HCT116 (cell line): Measurements from ENCODE around the gene HECW1. TPM values are rescaled to one million over a fixed set of nuclear protein-coding genes. Genes with fewer than 3 reads are reported as not detected.

Experiments used
- ATAC-seq: fragments of 200-7000 bp; cut with Tn5 transposase; 2 replicates; pipeline ENCODE4 v1.9.1; 2020; ENCODE audit warnings: mild to moderate bottlenecking, moderate library complexity
- BruUV-seq: library from RNA; stranded (reverse); fragments of 400-500 nt; replicated peaks from 2 replicates; lab custom pipeline; 2021; lab: Mats Ljungman, UMichigan
- CTCF ChIA-PET: fragments of 300-600 bp; sonication (Branson Sonifier 250); formaldehyde crosslinking; loops from one replicate; lab custom pipeline; 2021; ENCODE audit warnings: antibody characterized with exemption; lab: Charles Lee
- POLR2A ChIA-PET: fragments of 300-600, 350-600 bp; sonication (Branson Sonifier 250); formaldehyde crosslinking; loops from one replicate; lab custom pipeline; 2021; ENCODE audit warnings: antibody characterized with exemption; lab: Charles Lee
- RAD21 ChIA-PET, 2 experiments: fragments of 300-600 bp; sonication (Branson Sonifier 250); formaldehyde crosslinking; loops; one replicate each; lab custom pipeline; 2023; ENCODE audit warnings: low total read pairs in 2 of 2; ENCODE audit not compliant: uncharacterized antibody in 2 of 2, unreplicated experiment in 2 of 2, low non-redundant PET in 1 of 2; lab: Charles Lee
- DNase-seq: peaks from one replicate; pipeline ENCODE4 v3.0.0-alpha.2; 2010; ENCODE audit warnings: low read depth, low spot score
- H2AFZ ChIP-seq: fragments of 200-600 bp; shearing (Covaris generic), sonication (generic); 2 replicates; pipeline ENCODE4 v1.6.1; 2017; ENCODE audit warnings: low read depth, mixed run types, mixed read lengths, antibody characterized with exemption, low read length; ENCODE audit not compliant: poor library complexity, severe bottlenecking
- H3K27ac ChIP-seq: 2 replicates; pipeline ENCODE4 v1.5.1; 2012; ENCODE audit warnings: low read depth, low read length
- H3K27me3 ChIP-seq: fragments of 200-600 bp; sonication (generic); 2 replicates; pipeline ENCODE4 v1.6.1; 2016; ENCODE audit warnings: mixed run types, low read length, mixed read lengths; ENCODE audit not compliant: insufficient read depth
- H3K36me3 ChIP-seq, 2 experiments: fragments of 200-500 bp in 1 of 2; fragments of 200-600 bp in 1 of 2; sonication (Bioruptor generic) in 1 of 2; sonication (generic) in 1 of 2; 2 replicates each; pipeline versions ENCODE4 v1.5.1 to v1.6.1; 2014 to 2016; ENCODE audit warnings: low read length in 2 of 2, inconsistent platforms in 1 of 2, mixed read lengths in 1 of 2, mixed run types in 1 of 2; ENCODE audit not compliant: insufficient read depth in 2 of 2, control insufficient read depth in 1 of 2
- H3K4me1 ChIP-seq, 2 experiments: fragments of 200-600 bp in 1 of 2; sonication (generic) in 1 of 2; 2 replicates each; pipeline versions ENCODE4 v1.5.1 to v1.6.1; 2012 to 2017; ENCODE audit warnings: low read length in 2 of 2, inconsistent platforms in 1 of 2, mild to moderate bottlenecking in 1 of 2, mixed read lengths in 1 of 2, mixed run types in 1 of 2, moderate library complexity in 1 of 2; ENCODE audit not compliant: insufficient read depth in 2 of 2, control insufficient read depth in 1 of 2
- H3K4me2 ChIP-seq: fragments of 200-600 bp; sonication (generic); 2 replicates; pipeline ENCODE4 v1.6.1; 2017; ENCODE audit warnings: mixed run types, low read length, mixed read lengths
- H3K4me3 ChIP-seq, 2 experiments: fragments of 200-600 bp in 1 of 2; sonication (generic) in 1 of 2; replicated peaks in 1 of 2; 2 replicates each; pipeline ENCODE4 v1.5.1; 2011 to 2016; ENCODE audit warnings: low read length in 2 of 2, control low read depth in 1 of 2, low read depth in 1 of 2, mild to moderate bottlenecking in 1 of 2, mixed read lengths in 1 of 2, mixed run types in 1 of 2
- H3K79me2 ChIP-seq: fragments of 200-600 bp; sonication (generic); 2 replicates; pipeline ENCODE4 v1.6.1; 2017; ENCODE audit warnings: mild to moderate bottlenecking, mixed run types, low read length, moderate library complexity, mixed read lengths; ENCODE audit not compliant: insufficient read depth
- H3K9ac ChIP-seq: fragments of 200-600 bp; sonication (generic); 2 replicates; pipeline ENCODE4 v1.6.1; 2016; ENCODE audit warnings: low read length, mixed read lengths
- H3K9me2 ChIP-seq: fragments of 200-600 bp; sonication (generic), shearing (Covaris generic); 2 replicates; pipeline ENCODE4 v1.6.1; 2017; ENCODE audit warnings: mixed run types, mild to moderate bottlenecking, moderate library complexity; ENCODE audit not compliant: insufficient read depth
- H3K9me3 ChIP-seq, 2 experiments: fragments of 200-500 bp in 1 of 2; fragments of 200-600 bp in 1 of 2; sonication (Bioruptor generic) in 1 of 2; sonication (generic) in 1 of 2; 2 replicates each; pipeline ENCODE4 v1.6.1; 2014 to 2017; ENCODE audit warnings: low read length in 2 of 2, mixed read lengths in 2 of 2, inconsistent platforms in 1 of 2, low read depth in 1 of 2, mild to moderate bottlenecking in 1 of 2, mixed run types in 1 of 2, moderate library complexity in 1 of 2; ENCODE audit not compliant: control insufficient read depth in 1 of 2, insufficient read depth in 1 of 2
- H4K20me1 ChIP-seq: fragments of 200-600 bp; sonication (generic), shearing (Covaris generic); 2 replicates; pipeline ENCODE4 v1.6.1; 2017; ENCODE audit warnings: mixed run types, mild to moderate bottlenecking, moderate library complexity; ENCODE audit not compliant: insufficient read depth
- CEBPB ChIP-seq: IDR thresholded peaks from 2 replicates; pipeline ENCODE4 v1.6.1; 2012; ENCODE audit warnings: low read depth
- EZH2 ChIP-seq: fragments of 200-600 bp; sonication (generic); IDR thresholded peaks from 2 replicates; pipeline ENCODE4 v1.6.1; 2017; ENCODE audit warnings: antibody characterized with exemption, mixed run types
- EZH2phosphoT487 ChIP-seq: fragments of 200-600 bp; IDR thresholded peaks from 2 replicates; pipeline ENCODE4 v1.6.1; 2018; ENCODE audit warnings: antibody characterized with exemption, borderline replicate concordance
- MAX ChIP-seq: IDR thresholded peaks from 2 replicates; pipeline ENCODE4 v1.6.1; 2012
- SRF ChIP-seq: IDR thresholded peaks from 2 replicates; pipeline ENCODE4 v1.6.1; 2012; ENCODE audit warnings: low read depth
- TCF7L2 ChIP-seq: IDR thresholded peaks from 2 replicates; pipeline ENCODE4 v1.7.0; 2011; ENCODE audit warnings: borderline replicate concordance, inconsistent platforms; ENCODE audit not compliant: insufficient read depth, insufficient read length; ENCODE audit errors: extremely low read depth
- ZBTB33 ChIP-seq: IDR thresholded peaks from 2 replicates; pipeline ENCODE4 v1.6.1; 2011; ENCODE audit warnings: mild to moderate bottlenecking, low read length, moderate library complexity; ENCODE audit not compliant: insufficient replicate concordance; ENCODE audit errors: extremely low read depth
- ZFX ChIP-seq: fragments of 450-650 bp; IDR thresholded peaks from 2 replicates; pipeline ENCODE4 v1.6.1; 2017
- intact Hi-C: fragments of 100-400 bp; cut with micrococcal nuclease; formaldehyde crosslinking; loops from 2 replicates; pipeline ENCODE4 v1.10.0; 2022
- total RNA-seq: library from RNA; stranded (reverse); gene quantifications from one replicate; pipeline ENCODE4 v1.2.1, GENCODE V29; 2021; ENCODE audit not compliant: unreplicated experiment

The HECW1 gene
- total RNA-seq, 1 experiment from 2014 or later = 5.6 TPM

GRCh38 chr7:43112941-43113621 is 634 bp downstream of the HECW1 start:
- no peaks in the 10 kb centered on the region for H3K9me3 ChIP-seq
- H3K4me3 ChIP-seq = no peak overlapping the region
- H2AFZ ChIP-seq = no peak overlapping the region
- TF ChIP-seq TCF7L2 (no peak), MAX (no peak), CEBPB (no peak), EZH2 (no peak), ZBTB33 (no peak), SRF (no peak), ZFX (no peak), EZH2phosphoT487 (no peak)
- TF ChIP-seq, all 23 proteins: peak for 0
- no peaks in the 10 kb centered on the region for H3K9me2 ChIP-seq
- ChIA-PET CTCF (no interaction called here), POLR2A (no interaction called here), RAD21 (no interaction called here)
- H3K9ac ChIP-seq = no peak overlapping the region
- ATAC-seq (no peak), DNase-seq (no peak)
- H3K27me3 ChIP-seq = no peaks in the 10 kb centered on the region
- H3K36me3 ChIP-seq = no peaks in the 10 kb centered on the region
- no peaks in the 10 kb centered on the region for H3K4me1 ChIP-seq
- no peaks in the 10 kb centered on the region for H3K79me2 ChIP-seq
- H4K20me1 ChIP-seq = no peaks in the 10 kb centered on the region
- H3K4me2 ChIP-seq = no peak overlapping the region
- intact Hi-C loops = no loop called here
- no TSS peak for BruUV-seq
- no peak overlapping the region for H3K27ac ChIP-seq
